Stimulated activated CD8-positive, alpha-beta memory T cell treated with anti-CD3 and anti-CD28 coated beads, Interleukin-2, amount 100 ng/mL, for 48 hours (primary cell): ENCODE data around the gene ISLR.

Experiments
- DNase-seq, 2 donors: peaks; one replicate each; pipeline ENCODE4 v3.0.0-alpha.2; 2020; ENCODE audit warnings: low read depth in 2 of 2

The ISLR gene

GRCh38 chr15:74173380-74174218, at the start of gene ISLR:
TSS of gene ISLR (plus strand) at chr15:74173710. CDS start at chr15:74174859, 1,149 bp downstream.
- no peak for DNase-seq

- no peak for DNase-seq
These were observed 49.3 kb upstream of the ISLR start for GRCh38 chr15:74124196-74124595.

- DNase-seq: no peak
These were observed 48.8 kb upstream of the ISLR start for GRCh38 chr15:74124759-74125158.

GRCh38 chr15:74127255-74127953, 46.1 kb upstream of the ISLR start:
- peak; percentile 89 to 91 for DNase-seq

GRCh38 chr15:74127954-74128784, 45.3 kb upstream of the ISLR start:
- DNase-seq: no peak

GRCh38 chr15:74128785-74129585, 44.5 kb upstream of the ISLR start:
- DNase-seq: no peak

GRCh38 chr15:74129586-74130154, 43.8 kb upstream of the ISLR start:
- DNase-seq: no peak

GRCh38 chr15:74130155-74130848, 43.2 kb upstream of the ISLR start, which contains the start of gene ISLR2:
TSS of gene ISLR2 (plus strand) at chr15:74130586. CDS start at chr15:74132755, 2,169 bp downstream.
- no peak for DNase-seq

GRCh38 chr15:74130849-74131627, 42.5 kb upstream of the ISLR start:
- DNase-seq: no peak

GRCh38 chr15:74131628-74132413, 41.7 kb upstream of the ISLR start:
- DNase-seq: no peak

- DNase-seq: no peak
These were observed 40.5 kb upstream of the ISLR start for GRCh38 chr15:74132681-74133651.

- no peak for DNase-seq
These were observed 39.7 kb upstream of the ISLR start for GRCh38 chr15:74133694-74134386.

GRCh38 chr15:74134387-74135027, 39.0 kb upstream of the ISLR start:
- no peak for DNase-seq

GRCh38 chr15:74135041-74135565, 38.4 kb upstream of the ISLR start:
- no peak for DNase-seq

GRCh38 chr15:74136540-74136813, 37.0 kb upstream of the ISLR start:
- DNase-seq: no peak

GRCh38 chr15:74136814-74137536, 36.5 kb upstream of the ISLR start:
- no peak for DNase-seq
